HG03457 (cell line): ENCODE data around the gene CEACAM21.
"Not testable (repeated sequence)": the region's sequence is repeated elsewhere in the genome, so short reads cannot be mapped to it uniquely, and the experiment has no call there.

ENCODE experiments used
- ATAC-seq: cut with Tn5 transposase; IDR thresholded peaks from one replicate; pipeline ENCODE4 v1.9.1; 2021; ENCODE audit warnings: moderate number of reproducible peaks; ENCODE audit not compliant: unreplicated experiment

The CEACAM21 gene

GRCh38 chr19:41548954-41549688 lies 26.8 kb upstream of the CEACAM21 start:
- no peak for ATAC-seq

GRCh38 chr19:41549884-41550283 lies 26.1 kb upstream of the CEACAM21 start:
- ATAC-seq: no peak

GRCh38 chr19:41551212-41551610 lies 24.8 kb upstream of the CEACAM21 start:
- ATAC-seq: no peak

- ATAC-seq: no peak
Measured at GRCh38 chr19:41551711-41552110, 24.3 kb upstream of the CEACAM21 start.

GRCh38 chr19:41552558-41552957 lies 23.4 kb upstream of the CEACAM21 start:
- no peak for ATAC-seq

GRCh38 chr19:41553804-41554203 lies 22.2 kb upstream of the CEACAM21 start:
- ATAC-seq: no peak

- no peak for ATAC-seq
Measured at GRCh38 chr19:41554907-41555306, 21.1 kb upstream of the CEACAM21 start.

GRCh38 chr19:41555748-41556147 lies 20.2 kb upstream of the CEACAM21 start:
- no peak for ATAC-seq

GRCh38 chr19:41563854-41564514 lies 12.0 kb upstream of the CEACAM21 start:
- no peak for ATAC-seq

- ATAC-seq: no peak
Measured at GRCh38 chr19:41564515-41565378, 11.2 kb upstream of the CEACAM21 start.

GRCh38 chr19:41565379-41565720 lies 10.6 kb upstream of the CEACAM21 start:
- no peak for ATAC-seq

GRCh38 chr19:41566001-41566400 lies 10.0 kb upstream of the CEACAM21 start:
- no peak for ATAC-seq

- ATAC-seq: no peak
Measured at GRCh38 chr19:41569481-41570150, 6.3 kb upstream of the CEACAM21 start.

GRCh38 chr19:41570179-41570578 lies 5.8 kb upstream of the CEACAM21 start:
- ATAC-seq: no peak

- ATAC-seq: no peak
Measured at GRCh38 chr19:41570639-41571112, 5.3 kb upstream of the CEACAM21 start.

GRCh38 chr19:41577144-41577830 lies 1.3 kb downstream of the CEACAM21 start:
- no peak for ATAC-seq

GRCh38 chr19:41577833-41578232 lies 1.9 kb downstream of the CEACAM21 start:
- ATAC-seq: no peak

- ATAC-seq: no peak
Measured at GRCh38 chr19:41578886-41579285, 2.9 kb downstream of the CEACAM21 start.

GRCh38 chr19:41581068-41581467 lies 5.1 kb downstream of the CEACAM21 start:
- ATAC-seq: not testable (repeated sequence)

GRCh38 chr19:41582577-41583182 lies 6.7 kb downstream of the CEACAM21 start:
- not testable (repeated sequence) for ATAC-seq
